CD4-positive, alpha-beta T cell treated with Interleukin-4 for 1 hour (primary cell): Measurements from ENCODE around the gene DYNLT2B.
"Not testable (repeated sequence)": the region's sequence is repeated elsewhere in the genome, so short reads cannot be mapped to it uniquely, and the experiment has no call there.

Experiments used
- DNase-seq, 2 donors: peaks; one replicate each; pipeline ENCODE4 v3.0.0-alpha.2; 2020 to 2022

DYNLT2B gene

DNA sequence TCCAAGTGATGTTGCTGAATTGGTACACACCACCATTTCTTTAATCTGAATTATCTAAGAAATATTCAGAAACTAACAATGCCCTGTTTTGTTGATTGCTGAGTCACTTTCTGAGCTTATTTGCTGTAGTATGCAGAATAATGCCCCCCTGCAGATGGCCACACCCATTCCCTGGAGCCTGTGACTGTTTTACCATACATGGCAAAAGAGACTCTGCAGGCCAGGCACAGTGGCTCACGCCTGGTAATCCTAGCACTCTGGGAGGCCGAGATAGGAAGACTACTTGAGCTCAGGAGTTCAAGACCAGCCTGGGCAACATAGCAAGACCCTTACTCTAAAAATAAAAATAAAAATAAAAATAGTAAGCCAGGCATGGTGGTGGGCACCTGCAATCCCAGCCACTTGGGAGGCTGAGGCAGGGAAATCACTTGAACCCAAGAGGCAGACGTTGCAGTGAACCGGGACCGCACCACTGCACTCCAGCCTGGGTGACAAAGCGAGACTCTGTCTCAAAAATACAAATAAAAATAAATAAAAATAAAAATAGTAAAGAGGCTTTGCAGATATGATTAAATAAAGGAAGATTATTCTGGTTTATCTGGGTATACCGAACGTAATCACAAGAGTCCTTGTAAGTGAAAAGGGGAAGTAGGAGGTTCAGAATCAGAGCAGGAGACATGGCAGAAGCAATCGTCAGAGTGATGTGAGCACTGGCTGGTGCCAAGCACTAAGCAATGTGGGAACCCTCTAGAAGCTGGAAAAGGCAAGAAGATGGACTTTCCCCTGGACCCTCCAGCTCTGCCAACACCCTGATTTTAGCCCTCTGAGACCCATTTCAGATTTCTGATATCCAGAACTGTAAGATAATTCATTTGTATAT, 49.5 kb downstream of the DYNLT2B start:
- no peak for DNase-seq

DNA sequence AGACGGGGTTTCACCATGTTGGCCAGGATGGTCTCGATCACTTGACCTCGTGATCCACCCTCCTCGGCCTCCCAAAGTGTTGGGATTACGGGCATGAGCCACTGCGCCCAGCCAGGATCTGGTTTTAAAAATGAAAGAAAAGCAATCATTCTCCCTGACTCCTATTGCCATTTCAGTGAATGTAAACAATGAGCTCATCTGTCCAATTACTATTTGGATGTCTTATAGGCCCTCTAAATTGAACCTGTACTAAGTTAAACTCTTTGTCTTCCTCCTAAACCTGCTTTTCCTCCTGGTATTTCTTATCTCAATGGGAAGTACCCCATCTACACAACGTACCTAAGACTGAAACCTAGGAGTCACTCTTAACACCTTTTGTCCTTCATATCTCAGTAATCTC, 54.2 kb downstream of the DYNLT2B start:
- no peak for DNase-seq

- no peak for DNase-seq
Observed at GRCh38 chr3:196260784-196261183, 57.3 kb downstream of the DYNLT2B start.

GRCh38 chr3:196255776-196256175, 62.3 kb downstream of the DYNLT2B start:
- no peak for DNase-seq

DNA sequence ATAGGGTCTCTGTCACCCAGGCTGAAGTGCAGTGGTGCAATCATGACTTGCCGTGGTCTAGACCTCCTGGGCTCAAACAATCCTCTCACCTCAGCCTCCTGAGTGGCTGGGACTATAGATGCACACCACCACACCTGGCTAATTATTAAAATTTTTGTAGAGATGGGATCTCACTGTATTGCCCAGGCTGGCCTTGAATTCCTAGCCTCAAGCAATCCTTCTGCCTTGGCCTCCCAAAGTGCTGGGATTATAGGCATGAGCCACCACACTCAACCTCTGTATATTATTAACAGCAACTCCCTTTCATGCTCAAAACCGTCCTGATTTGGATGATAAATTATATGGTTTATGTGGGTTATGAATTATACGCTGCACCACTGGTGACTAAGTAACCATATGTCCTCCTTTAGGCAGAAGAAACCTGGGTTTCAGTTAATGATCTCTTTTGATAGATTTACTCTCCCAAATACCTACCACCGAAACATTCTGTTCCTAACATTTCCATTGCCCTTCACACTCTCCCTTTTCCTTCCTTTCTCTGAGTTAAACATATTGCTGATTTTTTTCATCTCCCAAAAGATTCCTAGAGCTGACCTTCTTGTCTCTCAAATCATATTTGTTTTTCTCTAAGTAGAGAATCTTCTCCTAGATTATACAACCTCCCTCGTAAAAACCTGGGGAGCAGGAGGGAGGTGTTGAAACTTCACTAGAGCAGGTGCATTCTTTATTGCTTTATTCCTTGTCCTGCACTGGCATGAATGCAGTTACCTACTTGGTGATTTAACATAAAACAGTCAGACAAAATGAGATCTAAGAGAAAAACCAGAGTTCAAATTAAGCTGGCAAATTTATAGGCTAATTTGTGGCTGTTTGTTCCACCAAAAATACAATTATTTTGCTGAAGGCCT, 63.4 kb downstream of the DYNLT2B start:
- no peak for DNase-seq

DNA sequence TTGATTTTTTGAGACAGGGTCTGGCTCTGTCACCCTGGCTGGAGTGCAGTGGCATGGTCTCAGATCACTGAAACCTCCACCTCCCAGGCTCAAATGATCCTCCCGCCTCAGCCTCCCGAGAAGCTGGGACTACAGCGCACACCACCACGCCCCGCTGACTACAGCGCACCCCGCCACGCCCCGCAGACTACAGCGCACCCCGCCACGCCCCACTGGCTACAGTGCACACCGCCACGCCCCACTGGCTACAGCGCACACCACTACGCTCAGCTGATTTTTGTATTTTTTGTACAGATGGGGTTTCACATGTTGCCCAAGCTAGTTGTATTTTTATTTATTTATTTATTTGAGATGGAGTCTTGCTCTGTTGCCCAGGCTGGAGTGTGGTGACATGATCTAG, 66.1 kb downstream of the DYNLT2B start:
- DNase-seq = no peak

DNA sequence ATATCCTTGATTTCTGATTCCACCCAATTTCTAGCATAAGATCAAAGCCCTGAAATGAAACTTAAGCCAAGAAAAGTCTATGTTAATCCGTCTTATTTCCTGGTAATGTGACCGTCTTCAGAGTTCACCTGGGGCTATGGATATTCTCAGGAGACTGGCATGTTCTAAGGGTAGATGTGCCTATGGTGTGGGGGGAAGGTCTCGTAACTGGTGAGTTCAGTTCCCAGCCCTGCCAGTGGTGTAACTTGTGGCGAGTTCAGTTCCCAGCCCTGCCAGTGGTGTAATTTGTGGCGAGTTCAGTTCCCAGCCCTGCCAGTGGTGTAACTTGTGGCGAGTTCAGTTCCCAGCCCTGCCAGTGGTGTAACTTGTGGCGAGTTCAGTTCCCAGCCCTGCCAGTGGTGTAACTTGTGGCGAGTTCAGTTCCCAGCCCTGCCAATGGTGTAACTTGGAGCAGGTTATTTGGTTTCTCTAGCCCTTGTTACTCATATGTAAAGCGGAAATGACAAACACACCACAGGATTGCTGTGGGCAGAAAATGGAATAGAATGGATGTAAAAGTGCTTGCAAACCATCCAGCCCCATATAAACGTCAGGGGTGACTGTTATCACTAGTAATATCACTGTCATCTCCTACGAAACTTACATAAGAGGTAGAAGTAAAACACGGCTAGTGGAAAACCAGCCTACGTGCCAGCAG, 71.3 kb downstream of the DYNLT2B start:
- peak in 1 of 2 donors; percentile 14 for DNase-seq

DNA sequence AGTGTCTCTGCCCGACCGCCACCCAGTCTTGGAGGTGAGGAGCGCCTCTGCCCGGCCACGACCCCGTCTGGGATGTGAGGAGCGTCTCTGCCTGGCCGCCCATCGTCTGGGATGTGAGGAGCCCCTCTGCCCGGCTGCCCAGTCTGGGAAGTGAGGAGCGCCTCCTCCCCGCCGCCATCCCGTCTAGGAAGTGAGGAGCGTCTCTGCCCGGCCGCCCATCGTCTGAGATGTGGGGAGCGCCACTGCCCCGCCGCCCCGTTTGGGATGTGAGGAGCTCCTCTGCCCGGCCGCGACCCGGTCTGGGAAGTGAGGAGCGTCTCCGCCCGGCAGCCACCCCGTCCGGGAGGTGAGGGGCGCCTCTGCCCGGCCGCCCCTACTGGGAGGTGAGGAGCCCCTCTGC, 73.9 kb downstream of the DYNLT2B start:
- not testable (repeated sequence) for DNase-seq

GRCh38 chr3:196241704-196242103, 76.3 kb downstream of the DYNLT2B start:
- no peak for DNase-seq
